Stomach (tissue), 4 donors: ENCODE results near the gene PHF2.

ENCODE experiments used
- CTCF ChIP-seq, 7 experiments: fragments of 450-650 bp in 4 of 7; fragments of 200-600 bp in 3 of 7; sonication (generic) in 3 of 7; IDR thresholded peaks; one replicate each; pipeline ENCODE4 v1.5.1; 2016 to 2019; ENCODE audit warnings: antibody characterized with exemption in 7 of 7, control low read depth in 2 of 7, mild to moderate bottlenecking in 1 of 7
- EP300 ChIP-seq: sonication (generic); formaldehyde crosslinking; IDR thresholded peaks from one replicate; pipeline ENCODE4 v1.6.1; 2017; ENCODE audit warnings: antibody characterized with exemption

- TF ChIP-seq CTCF (IDR thresholded peaks at IDR 0.05) (no peak), EP300 (no peak)
These were observed 101.3 kb downstream of the PHF2 start for GRCh38 chr9:93677641-93678136.
